Body of pancreas (tissue), 4 donors: ENCODE data around the gene KLHL40. TPM values are rescaled to one million over a fixed set of nuclear protein-coding genes. Genes with fewer than 3 reads are reported as not detected.

ENCODE experiments used
- ATAC-seq: fragments of 150-250 bp; one replicate; pipeline ENCODE4 v1.9.1; 2016
- DNase-seq, 4 donors: peaks; one replicate each; pipeline ENCODE4 v3.0.0-alpha.2; 2019
- H3K27ac ChIP-seq, 4 donors: fragments of 200-600 bp; sonication (generic); 1 replicate in 3 of 4; 2 replicates in 1 of 4; pipeline versions ENCODE4 v1.5.1 to v1.6.1; 2016 to 2019; ENCODE audit warnings: mild to moderate bottlenecking in 1 of 4, mixed read lengths in 1 of 4, moderate library complexity in 1 of 4
- H3K27me3 ChIP-seq, 2 donors: fragments of 200-600 bp; sonication (generic); one replicate each; pipeline ENCODE4 v1.6.0; 2016; ENCODE audit warnings: mild to moderate bottlenecking in 1 of 2
- H3K36me3 ChIP-seq, 2 donors: fragments of 200-600 bp; sonication (generic); replicated peaks in 1 of 2; 2 replicates each; pipeline ENCODE4 v1.5.1; 2016; ENCODE audit warnings: low read depth in 2 of 2; ENCODE audit not compliant: insufficient read depth in 1 of 2
- H3K4me1 ChIP-seq: fragments of 200-600 bp; sonication (generic); one replicate; pipeline ENCODE4 v1.6.0; 2016
- H3K4me3 ChIP-seq, 2 donors: fragments of 200-600 bp; sonication (generic); 1 replicate in 1 of 2; 2 replicates in 1 of 2; pipeline ENCODE4 v1.5.1; 2016 to 2019
- H3K9me3 ChIP-seq, 3 donors: fragments of 200-600 bp; sonication (generic); 1 replicate in 2 of 3; 2 replicates in 1 of 3; pipeline ENCODE4 v1.5.1; 2016
- POLR2A ChIP-seq, 3 donors: fragments of 450-650 bp; IDR thresholded peaks; one replicate each; pipeline ENCODE4 v1.6.1; 2016; ENCODE audit warnings: antibody characterized with exemption in 3 of 3, mild to moderate bottlenecking in 2 of 3
- WGBS, 2 donors: methylation state at CpG; one replicate each; pipeline ENCODE4 v1.1.5; 2017; 5-methylcytosine and 5-hydroxymethylcytosine counted together
- intact Hi-C: fragments of 100-400 bp; cut with DNase I; formaldehyde crosslinking; loops from one replicate; pipeline ENCODE4 v1.15.1; 2023
- total RNA-seq, 2 donors: library from RNA; depleted of rRNA; stranded (reverse); fragments of >200 nt; gene quantifications; one replicate each; pipeline ENCODE4 v1.1.0, GENCODE V29; 2016
- TF ChIP-seq, protein P1 (sequence below), 7 experiments: fragments of 450-650 bp in 4 of 7; fragments of 200-600 bp in 3 of 7; sonication (generic) in 3 of 7; IDR thresholded peaks; one replicate each; pipeline ENCODE4 v1.5.1; 2016 to 2019; ENCODE audit warnings: antibody characterized with exemption in 7 of 7

Gene KLHL40
- total RNA-seq, 2 donors from 2014 or later: not detected

DNA sequence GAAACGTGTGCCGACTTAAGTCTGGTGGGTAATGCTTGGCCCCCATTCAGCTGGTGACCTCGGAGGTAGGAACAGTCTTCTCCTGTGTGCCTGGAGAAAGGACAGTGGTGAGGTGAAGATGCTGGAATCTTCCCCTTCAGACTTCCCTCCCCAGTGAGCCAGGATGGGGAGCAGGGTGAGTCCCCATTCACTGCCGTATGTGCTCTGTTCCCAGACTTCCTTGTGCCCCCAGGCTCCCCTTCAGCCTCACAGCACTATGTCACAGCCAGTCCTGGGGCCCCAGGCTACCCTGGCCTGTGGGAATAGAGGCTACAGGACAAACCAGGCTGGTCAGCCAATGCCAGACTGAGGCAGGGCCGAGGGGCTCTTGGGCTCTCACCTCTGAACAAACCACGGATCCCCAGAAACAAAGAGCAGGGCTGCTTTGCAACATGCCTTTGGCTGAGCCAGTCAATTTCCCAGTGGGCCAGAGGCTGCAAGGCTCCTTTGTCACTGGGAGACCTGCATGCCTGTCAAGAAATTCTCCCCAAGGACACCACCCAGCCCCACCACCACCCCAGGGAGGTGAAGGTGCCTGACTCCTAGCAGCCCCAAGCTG lies 49.0 kb downstream of the KLHL40 start:
- DNase-seq (no peak), ATAC-seq (no peak)
- TF ChIP-seq POLR2A (IDR thresholded peaks at IDR 0.05): no peak
- TF ChIP-seq, protein P1, sequence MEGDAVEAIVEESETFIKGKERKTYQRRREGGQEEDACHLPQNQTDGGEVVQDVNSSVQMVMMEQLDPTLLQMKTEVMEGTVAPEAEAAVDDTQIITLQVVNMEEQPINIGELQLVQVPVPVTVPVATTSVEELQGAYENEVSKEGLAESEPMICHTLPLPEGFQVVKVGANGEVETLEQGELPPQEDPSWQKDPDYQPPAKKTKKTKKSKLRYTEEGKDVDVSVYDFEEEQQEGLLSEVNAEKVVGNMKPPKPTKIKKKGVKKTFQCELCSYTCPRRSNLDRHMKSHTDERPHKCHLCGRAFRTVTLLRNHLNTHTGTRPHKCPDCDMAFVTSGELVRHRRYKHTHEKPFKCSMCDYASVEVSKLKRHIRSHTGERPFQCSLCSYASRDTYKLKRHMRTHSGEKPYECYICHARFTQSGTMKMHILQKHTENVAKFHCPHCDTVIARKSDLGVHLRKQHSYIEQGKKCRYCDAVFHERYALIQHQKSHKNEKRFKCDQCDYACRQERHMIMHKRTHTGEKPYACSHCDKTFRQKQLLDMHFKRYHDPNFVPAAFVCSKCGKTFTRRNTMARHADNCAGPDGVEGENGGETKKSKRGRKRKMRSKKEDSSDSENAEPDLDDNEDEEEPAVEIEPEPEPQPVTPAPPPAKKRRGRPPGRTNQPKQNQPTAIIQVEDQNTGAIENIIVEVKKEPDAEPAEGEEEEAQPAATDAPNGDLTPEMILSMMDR (IDR thresholded peaks at IDR 0.05): no peak
- H3K36me3 ChIP-seq: no peaks in the 10 kb centered on the region
- H3K4me3 ChIP-seq: no peak overlapping the region
- H3K27me3 ChIP-seq: no peaks in the 10 kb centered on the region
- H3K4me1 ChIP-seq: peaks cover 12% of the 10 kb centered on the region
- intact Hi-C loops: no loop called here
- WGBS, 2 donors: 61 to 75% methylated on average over 6 of the region's 6 CpGs
- H3K27ac ChIP-seq: no peak overlapping the region
- H3K9me3 ChIP-seq: no peaks in the 10 kb centered on the region

DNA sequence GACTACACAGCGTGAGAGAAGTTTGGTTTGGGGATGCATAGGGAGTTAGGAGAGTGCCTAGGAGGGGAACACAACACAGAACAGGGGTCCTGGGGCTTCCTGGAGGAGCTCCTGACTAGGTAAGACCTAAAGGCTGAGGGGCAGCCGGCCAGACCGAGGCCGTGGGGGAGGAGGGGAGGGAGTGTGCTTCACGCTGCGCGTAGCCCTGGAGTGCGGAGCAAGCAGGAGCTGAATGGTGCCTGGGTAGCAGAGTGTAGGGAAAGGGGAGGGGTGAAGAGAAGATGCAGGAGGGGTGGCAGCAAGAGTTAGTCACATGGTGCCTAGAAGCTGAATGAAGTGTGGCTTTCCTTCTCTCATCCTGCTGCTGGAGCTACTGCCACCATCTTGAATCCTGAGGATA lies 49.7 kb downstream of the KLHL40 start:
- H3K27me3 ChIP-seq: no peaks in the 10 kb centered on the region
- TF ChIP-seq, protein P1 (IDR thresholded peaks at IDR 0.05): no peak
- TF ChIP-seq POLR2A (IDR thresholded peaks at IDR 0.05): no peak
- H3K4me3 ChIP-seq: no peak overlapping the region
- no peaks in the 10 kb centered on the region for H3K36me3 ChIP-seq
- no peak overlapping the region for H3K27ac ChIP-seq
- ATAC-seq: no peak
- no peaks in the 10 kb centered on the region for H3K9me3 ChIP-seq
- 77 to 78% methylated on average over 8 of the region's 8 CpGs for WGBS, 2 donors
- intact Hi-C loops: loop anchor here (5.0 kb wide), 1 partner anchor 73 kb away; no protein-coding TSS in a partner anchor
- no peak for DNase-seq
- peaks cover 12% of the 10 kb centered on the region for H3K4me1 ChIP-seq

DNA sequence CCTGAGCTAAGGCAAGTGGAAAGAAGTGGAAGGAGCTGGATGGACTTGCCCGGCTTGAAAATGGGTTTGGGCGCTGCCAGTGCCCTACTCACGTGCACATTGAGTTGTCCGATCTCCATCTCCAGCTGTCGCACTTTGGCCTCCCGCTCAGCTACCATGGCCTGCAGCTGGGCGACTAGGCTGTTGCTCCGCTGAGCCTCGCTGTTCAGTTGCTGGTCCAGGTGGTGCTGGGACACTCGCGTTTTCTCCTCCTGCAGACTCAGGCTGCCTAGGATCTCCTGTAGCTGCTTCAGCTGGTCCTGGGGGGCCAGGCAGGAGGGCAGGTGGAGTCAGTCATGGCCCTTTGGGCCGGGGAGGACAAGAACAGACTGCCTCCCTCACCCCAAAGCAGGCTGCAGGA lies 50.3 kb downstream of the KLHL40 start:
- TF ChIP-seq POLR2A (IDR thresholded peaks at IDR 0.05): no peak
- Histone ChIP-seq H3K4me3 (no peak overlapping the region), H3K27me3 (no peaks in the 10 kb centered on the region), H3K9me3 (no peaks in the 10 kb centered on the region), H3K27ac (no peak overlapping the region), H3K36me3 (no peaks in the 10 kb centered on the region), H3K4me1 (peaks cover 12% of the 10 kb centered on the region)
- DNase-seq (no peak), ATAC-seq (no peak)
- intact Hi-C loops: loop anchor here (5.0 kb wide), 1 partner anchor 73 kb away; no protein-coding TSS in a partner anchor
- 95 to 97% methylated on average over 11 to 12 of the region's 12 CpGs for WGBS, 2 donors

DNA sequence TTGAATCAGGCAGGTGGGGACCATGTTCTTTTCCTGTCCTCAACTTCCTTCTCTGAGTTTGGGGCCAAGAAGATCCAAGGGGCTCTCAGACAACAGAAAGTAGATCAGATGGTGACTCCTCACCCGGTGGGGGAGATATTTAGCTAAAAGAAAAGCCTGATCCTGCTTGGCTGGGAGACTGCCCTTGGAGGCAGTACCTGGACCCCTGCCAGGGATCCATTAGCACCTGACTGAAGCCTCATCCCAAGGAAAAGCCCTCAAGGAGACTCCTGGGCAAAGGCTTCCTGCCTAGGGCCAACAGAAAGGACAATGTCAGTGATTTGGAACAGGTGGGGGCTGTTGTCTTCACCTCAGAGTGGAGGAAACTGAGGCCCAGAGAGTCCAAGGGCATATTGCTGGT lies 50.7 kb downstream of the KLHL40 start:
- H3K9me3 ChIP-seq: no peaks in the 10 kb centered on the region
- intact Hi-C loops: loop anchor here (5.0 kb wide), 1 partner anchor 74 kb away; no protein-coding TSS in a partner anchor
- TF ChIP-seq POLR2A (IDR thresholded peaks at IDR 0.05): no peak
- TF ChIP-seq, protein P1 (IDR thresholded peaks at IDR 0.05): no peak
- no peak overlapping the region for H3K27ac ChIP-seq
- peaks cover 12% of the 10 kb centered on the region for H3K4me1 ChIP-seq
- H3K36me3 ChIP-seq: no peaks in the 10 kb centered on the region
- 38 to 50% methylated on average over 1 of the region's 1 CpG for WGBS, 2 donors
- ATAC-seq: no peak
- H3K27me3 ChIP-seq: no peaks in the 10 kb centered on the region
- H3K4me3 ChIP-seq: no peak overlapping the region
- no peak for DNase-seq

DNA sequence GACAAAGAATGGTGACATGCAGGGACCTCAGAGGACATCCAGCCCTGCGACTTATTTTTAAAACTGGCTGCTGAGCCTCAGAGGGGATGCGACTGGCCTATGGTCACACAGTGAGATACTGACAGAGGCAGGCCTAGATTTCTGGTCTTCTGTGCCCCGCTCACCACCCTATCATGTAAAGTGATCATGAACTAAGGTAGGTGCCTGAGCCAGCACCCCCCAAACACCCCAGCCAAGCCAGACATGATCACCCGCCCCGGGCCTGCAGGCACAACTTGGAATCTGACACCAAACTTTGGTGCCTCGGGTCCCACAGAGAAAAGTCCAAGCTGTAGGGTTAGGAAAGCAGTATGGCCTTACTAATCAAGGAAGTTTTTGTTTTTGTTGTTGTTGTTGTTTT lies 51.2 kb downstream of the KLHL40 start:
- H3K4me3 ChIP-seq: no peak overlapping the region
- no peak for DNase-seq
- TF ChIP-seq POLR2A (IDR thresholded peaks at IDR 0.05): no peak
- TF ChIP-seq, protein P1 (IDR thresholded peaks at IDR 0.05): no peak
- 88 to 92% methylated on average over 6 of the region's 6 CpGs for WGBS, 2 donors
- H3K9me3 ChIP-seq: no peaks in the 10 kb centered on the region
- H3K27ac ChIP-seq: no peak overlapping the region
- no peak for ATAC-seq
- H3K4me1 ChIP-seq: peaks cover 12% of the 10 kb centered on the region
- H3K36me3 ChIP-seq: no peaks in the 10 kb centered on the region
- H3K27me3 ChIP-seq: no peaks in the 10 kb centered on the region
- intact Hi-C loops: loop anchor here (5.0 kb wide), 1 partner anchor 74 kb away; no protein-coding TSS in a partner anchor
